GM12891 (cell line): ENCODE measurements around the gene OVCA2.

ENCODE experiments used
- DNase-seq: peaks from one replicate; pipeline ENCODE4 v3.0.0; 2011; ENCODE audit warnings: low spot score; ENCODE audit not compliant: insufficient read length
- FAIRE-seq: peaks from 2 replicates; lab custom pipeline; 2011; peaks lifted over from hg19 to GRCh38; lab: Jason Lieb, UNC
- PAX5 ChIP-seq: IDR thresholded peaks from 2 replicates; pipeline ENCODE4 v1.6.1; 2011; ENCODE audit warnings: low read length, moderate library complexity, mild to moderate bottlenecking; ENCODE audit not compliant: insufficient read depth, severe bottlenecking
- POLR2A ChIP-seq: IDR thresholded peaks from 2 replicates; pipeline ENCODE4 v1.6.1; 2011; ENCODE audit warnings: low read depth, low read length, control low read depth
- POLR2AphosphoS5 ChIP-seq: IDR thresholded peaks from 2 replicates; pipeline ENCODE4 v1.6.1; 2011; ENCODE audit warnings: low read depth, low read length, control low read depth
- POU2F2 ChIP-seq: IDR thresholded peaks from 2 replicates; pipeline ENCODE4 v1.6.1; 2011; ENCODE audit warnings: low read depth, mild to moderate bottlenecking, control low read depth, low read length, moderate library complexity
- SPI1 ChIP-seq: IDR thresholded peaks from 2 replicates; pipeline ENCODE4 v1.6.1; 2011; ENCODE audit warnings: low read depth, low read length, control low read depth
- TAF1 ChIP-seq: IDR thresholded peaks from 2 replicates; pipeline ENCODE4 v1.6.1; 2011; ENCODE audit warnings: low read depth, low read length, control low read depth

The OVCA2 gene

DNA sequence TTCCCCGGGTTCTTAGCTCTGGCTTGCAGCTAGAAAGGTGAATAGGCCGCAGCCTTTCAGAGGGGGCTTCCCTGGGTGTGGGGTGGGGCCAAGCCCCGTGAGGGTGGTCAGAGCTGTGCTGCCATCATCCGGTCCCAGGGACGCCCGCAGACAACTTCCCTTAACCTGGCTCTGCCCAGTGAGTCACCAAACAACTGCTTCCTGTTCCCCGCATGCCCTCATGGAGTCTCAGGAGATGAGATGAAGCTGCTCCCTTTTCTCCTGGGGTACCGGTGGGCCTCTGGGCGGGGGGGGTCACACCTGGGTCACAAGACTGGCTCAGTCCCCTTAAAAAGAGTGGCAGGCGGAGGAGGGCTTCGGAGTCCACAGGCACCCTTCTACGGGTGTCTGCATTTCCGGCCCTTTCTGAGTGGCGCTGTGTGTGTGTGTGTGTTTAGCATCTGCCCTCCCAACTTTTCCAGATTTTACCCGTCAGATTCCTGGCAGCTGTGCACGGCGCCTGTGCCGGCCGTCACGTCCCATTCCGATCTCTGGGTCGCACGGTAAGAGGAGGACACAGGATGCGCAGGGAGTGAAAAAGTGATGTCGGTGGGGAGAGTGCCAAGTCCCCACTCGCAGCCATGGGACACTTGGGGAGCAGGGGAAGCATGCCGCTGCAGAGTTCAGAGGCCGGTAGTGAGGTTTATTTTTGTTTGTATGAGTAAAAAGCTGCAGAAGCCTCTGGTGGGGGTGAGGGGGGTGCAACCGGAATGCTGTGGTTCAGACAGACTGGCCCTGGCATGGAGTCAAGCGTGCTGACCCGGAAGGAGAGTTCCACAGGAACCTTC is 29.8 kb downstream of the OVCA2 start:
- DNase-seq (no peak), FAIRE-seq (no peak)
- TF ChIP-seq SPI1: no peak
- TF ChIP-seq POLR2AphosphoS5: no peak
- TF ChIP-seq PAX5: no peak
- no peak for TF ChIP-seq POLR2A
- TF ChIP-seq TAF1: no peak
- TF ChIP-seq POU2F2: no peak

DNA sequence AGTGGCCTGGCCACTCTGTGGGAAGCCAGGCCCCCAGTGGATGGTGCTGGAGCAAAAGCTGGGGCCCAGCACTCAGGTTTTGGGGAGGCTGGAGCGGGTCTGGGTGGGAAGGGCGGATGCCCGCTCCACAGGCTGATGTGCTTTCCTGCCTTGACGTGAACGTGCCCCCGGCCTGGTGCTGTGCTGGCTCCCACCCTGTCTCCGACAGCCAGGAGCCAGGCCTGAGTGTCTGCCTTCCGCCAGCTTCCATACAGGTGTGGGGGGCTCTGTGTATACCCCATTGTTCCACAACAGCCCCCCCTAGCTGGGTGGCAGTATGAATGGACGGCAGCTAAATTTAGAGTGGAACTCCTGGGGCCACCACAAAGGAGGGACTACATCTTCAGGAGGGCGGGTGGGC is 33.1 kb downstream of the OVCA2 start:
- TF ChIP-seq SPI1 (no peak), POLR2A (no peak), PAX5 (no peak), POLR2AphosphoS5 (no peak), POU2F2 (no peak), TAF1 (no peak)
- FAIRE-seq (peak; percentile 33), DNase-seq (no peak)

DNA sequence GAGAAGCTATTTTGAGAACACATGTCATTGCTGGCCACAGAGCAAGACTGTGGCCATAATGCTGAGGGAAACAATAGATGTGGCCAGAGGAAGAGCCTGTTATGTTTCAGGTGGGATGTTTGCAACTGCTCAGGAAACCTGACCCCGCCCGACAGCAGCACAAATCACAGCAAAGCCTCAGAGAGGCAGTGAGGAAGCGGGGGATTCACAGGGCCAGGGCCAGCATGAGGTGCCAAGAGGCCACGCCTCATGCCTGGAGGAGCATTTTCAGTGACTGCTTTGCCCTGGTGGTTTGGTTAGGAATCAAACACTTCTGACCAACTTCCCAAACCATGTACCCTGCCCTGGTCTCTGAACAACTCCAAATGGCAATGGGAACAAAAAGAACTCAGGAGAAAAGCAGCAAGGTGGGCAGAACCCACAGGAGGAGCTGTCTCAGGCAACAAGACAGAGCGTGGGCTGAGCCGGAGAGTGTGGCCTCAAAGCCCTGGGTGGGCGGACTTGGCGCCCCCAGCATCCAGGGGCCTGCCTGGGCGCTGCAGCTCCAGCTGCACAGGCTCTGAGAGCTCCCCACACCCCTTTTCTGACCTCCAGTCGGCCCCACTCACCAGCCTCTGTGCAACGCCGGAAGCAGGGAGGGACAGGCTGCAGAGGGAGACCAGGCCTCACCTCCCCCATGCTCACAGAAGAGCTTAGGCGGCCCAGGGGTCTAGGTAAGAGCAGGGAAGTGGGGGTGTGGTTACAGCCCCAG is 33.7 kb downstream of the OVCA2 start:
- TF ChIP-seq TAF1 (no peak), PAX5 (no peak), POU2F2 (no peak), POLR2A (0 out of 2 replicates have a peak, but pooled peaks have one; percentile 36), POLR2AphosphoS5 (no peak), SPI1 (0 out of 2 replicates have a peak, but pooled peaks have one; percentile 31)
- DNase-seq (no peak), FAIRE-seq (peak; percentile 66)

DNA sequence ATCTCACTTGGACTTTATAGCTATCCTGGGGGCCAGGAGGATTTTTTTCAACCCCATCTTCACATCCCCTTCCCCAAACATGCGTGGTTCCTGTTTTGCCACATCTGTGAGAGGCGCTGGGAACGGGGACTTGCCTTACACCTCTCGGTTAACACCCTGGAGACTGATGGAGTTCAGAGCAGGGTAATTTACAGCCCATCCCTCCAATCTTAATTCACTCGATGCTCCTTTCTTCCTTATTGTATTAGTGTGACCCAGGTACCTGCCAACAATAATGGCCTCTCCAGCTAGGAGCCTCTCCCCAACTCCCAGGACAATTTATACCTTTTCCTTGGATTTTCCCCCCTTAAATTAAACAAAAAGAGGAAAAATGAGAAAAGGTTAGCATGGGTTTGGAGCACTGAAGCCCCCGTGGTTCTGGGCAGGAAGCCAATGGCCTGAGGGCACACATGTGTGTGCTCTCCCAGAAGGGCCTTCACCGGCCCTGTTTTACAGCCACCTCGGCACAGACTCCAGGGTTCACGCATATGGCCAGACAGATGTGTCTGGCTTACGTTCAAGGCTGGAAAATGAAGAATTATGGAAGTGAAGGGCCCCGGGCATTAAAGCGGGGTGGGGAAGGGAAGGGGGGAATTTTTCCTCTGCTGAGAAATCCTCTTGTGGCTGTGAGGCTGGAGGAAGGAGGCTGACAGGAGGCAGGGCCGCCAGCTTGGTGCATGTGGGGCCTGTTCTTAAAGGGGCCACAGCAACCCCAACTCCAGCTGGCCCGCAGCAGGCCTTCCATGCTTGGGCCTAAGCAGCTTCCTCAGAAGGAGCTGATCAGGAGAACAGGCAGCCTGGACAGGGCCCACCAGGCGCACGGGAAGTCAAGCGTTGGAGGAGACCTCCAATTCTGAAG is 34.5 kb downstream of the OVCA2 start:
- DNase-seq (no peak), FAIRE-seq (peak; percentile 75)
- no peak for TF ChIP-seq POLR2A
- TF ChIP-seq SPI1: no peak
- TF ChIP-seq POU2F2: no peak
- no peak; the same call in 1 of the 2 replicates for TF ChIP-seq POLR2AphosphoS5
- no peak for TF ChIP-seq TAF1
- no peak for TF ChIP-seq PAX5

DNA sequence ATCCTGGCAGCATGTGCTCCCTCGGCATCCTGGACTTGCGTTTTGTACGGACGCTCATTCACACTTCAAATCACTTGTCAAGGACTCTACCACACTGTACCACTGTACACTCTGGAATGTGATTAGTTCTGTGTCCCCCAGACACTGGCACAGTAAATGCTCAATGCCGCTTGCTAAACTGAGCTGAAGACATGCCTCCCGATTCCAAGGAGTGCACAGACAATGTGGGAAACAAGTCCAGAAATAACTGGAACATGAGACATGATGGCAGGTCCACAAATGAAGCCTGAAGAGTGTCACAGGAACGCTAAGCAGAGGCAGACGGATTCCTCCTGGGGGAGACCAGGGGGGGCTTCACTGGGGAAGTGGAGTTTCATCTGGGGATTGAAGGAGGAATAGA is 35.2 kb downstream of the OVCA2 start:
- no peak for FAIRE-seq

DNA sequence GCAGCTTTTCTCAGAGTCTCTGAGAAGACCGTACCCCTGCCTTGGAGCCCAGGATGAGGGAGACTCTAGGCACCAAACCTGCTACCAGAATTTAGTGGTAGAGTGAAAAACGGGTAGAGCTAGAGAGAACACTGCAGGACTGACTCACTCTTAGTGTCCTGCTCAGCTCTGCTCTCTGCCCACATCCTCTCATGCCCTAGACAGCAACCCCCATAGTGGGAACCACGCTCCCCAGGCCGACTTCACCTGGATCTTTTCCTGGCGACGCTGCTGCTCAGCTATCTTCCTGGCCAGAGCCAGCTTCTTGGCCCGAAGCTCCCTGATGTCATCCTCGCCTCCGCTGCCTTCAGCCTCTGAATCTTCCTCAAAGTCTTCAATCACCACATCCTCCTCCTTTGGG is 39.7 kb downstream of the OVCA2 start:
- FAIRE-seq: no peak
- no peak for DNase-seq
- TF ChIP-seq TAF1 (no peak), POLR2AphosphoS5 (no peak), POLR2A (no peak)

More for the DNA sequence above, 35.2 kb downstream of the OVCA2 start:
- no peak for TF ChIP-seq POLR2A
- no peak; the same call in 1 of the 2 replicates for TF ChIP-seq POLR2AphosphoS5
- no peak for TF ChIP-seq POU2F2
- TF ChIP-seq TAF1: no peak
- TF ChIP-seq PAX5: no peak
- no peak for TF ChIP-seq SPI1
- no peak for DNase-seq

DNA sequence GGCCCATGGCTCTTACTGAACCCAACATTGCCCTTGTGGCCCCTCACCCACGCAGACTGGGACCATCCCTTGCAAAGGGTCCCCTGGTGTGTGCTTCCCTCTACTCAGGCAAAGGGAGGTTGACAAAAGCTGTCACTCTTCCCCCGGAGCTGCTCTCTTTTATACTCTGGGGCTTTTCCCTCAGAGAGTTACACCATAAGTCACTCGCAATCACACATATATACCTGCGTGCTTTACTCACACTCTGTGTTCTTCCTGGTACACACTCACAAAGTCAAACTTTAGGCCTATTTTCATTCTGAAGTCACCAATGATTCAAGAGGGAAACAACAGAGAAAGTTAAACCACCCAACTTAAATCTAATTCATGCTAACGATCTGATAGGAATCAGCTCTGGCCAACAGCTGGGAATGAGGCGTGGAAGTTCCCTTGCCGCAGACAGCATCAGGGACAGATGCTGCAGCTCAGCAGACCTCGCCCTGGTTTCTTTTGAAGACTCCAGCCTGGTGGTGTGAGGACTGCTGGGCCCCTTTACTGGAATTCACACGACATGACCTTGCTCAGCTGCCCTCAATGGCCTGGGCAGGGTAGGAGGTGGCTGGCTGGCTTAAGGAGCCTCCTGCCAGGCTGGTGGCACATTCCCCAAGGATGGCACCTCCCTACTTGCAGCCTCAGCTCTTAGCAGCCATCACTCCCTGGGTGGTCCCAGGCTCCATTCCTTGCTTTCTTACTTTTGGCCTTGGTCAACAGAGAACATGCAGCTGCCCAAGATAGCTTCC is 40.4 kb downstream of the OVCA2 start:
- no peak for DNase-seq
- TF ChIP-seq SPI1 (no peak), PAX5 (no peak), POLR2A (no peak), POU2F2 (no peak), POLR2AphosphoS5 (no peak), TAF1 (no peak)
- FAIRE-seq: peak; percentile 61

DNA sequence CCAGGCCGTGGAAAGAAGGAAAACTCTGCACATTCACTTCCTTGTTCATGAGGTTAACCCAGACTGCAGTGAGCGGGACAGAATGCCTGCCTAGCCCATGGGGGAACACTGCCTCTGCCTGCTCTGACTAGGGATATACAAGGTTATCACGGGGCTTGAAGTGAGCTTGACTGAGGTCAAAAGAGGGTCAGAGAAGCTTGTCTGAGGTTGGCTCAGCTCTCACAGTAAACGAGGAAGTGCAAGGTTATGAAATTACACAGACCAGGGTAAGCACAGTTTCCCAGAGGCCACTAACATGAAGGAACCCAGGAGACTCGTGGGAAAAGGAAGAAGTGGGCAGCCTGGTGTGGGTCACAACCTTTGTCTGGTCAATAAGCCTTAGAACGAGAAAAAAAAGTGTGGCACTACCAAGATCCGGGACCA is 41.8 kb downstream of the OVCA2 start:
- DNase-seq (no peak), FAIRE-seq (peak; percentile 96)
- TF ChIP-seq POLR2A (0 out of 2 replicates have a peak, but pooled peaks have one; percentile 18), SPI1 (peak; percentile 96), POU2F2 (no peak; the same call in 1 of the 2 replicates), PAX5 (no peak), POLR2AphosphoS5 (no peak), TAF1 (no peak)
